ENCODE data around the gene WNT3A. TPM values are rescaled to one million over a fixed set of nuclear protein-coding genes. Genes with fewer than 3 reads are reported as not detected.

The WNT3A gene
- total RNA-seq, 2 experiments from 2014 or later, result not detected

DNA sequence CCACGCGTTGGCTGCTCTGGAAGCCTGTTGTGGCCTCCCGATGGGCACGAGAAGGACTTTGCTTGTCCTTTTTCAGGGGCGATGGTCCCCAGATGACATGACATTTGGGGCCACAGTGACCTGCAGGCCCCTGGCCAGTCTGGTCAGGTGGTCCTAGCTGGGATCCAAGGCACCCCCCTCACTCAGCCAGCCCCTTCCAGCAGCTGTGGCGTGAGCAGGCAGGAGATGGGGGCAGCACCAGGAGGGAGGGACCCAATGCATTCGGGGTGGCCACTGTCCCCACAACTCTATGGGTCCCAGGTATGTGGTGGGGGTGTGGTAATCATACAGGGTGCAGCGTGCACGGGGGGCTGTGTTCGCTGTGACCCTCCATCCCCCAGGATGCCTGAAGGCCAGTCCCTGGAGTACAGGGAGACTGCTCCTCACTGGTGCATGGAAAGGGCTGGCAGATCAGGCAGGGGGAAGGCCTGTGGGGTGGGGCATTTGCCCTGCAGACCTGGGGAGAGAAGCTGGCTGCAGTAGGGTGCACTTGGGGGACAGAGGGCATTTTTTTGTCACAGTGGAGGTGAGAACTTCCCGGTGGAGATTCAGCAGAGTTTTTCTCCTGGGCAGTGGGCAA lies 31.7 kb downstream of the WNT3A start:
- Mint-ChIP-seq H3K4me3 (no peak overlapping the region), H3K36me3 (no peaks in the 10 kb centered on the region), H3K27me3 (peaks cover 35% of the 10 kb centered on the region), H3K27ac (no peak overlapping the region), H3K9me3 (no peaks in the 10 kb centered on the region), H3K4me1 (no peaks in the 10 kb centered on the region)
- POLR2A ChIA-PET, result no interaction called here
- DNase-seq, result peak; percentile 18
- no peak for ATAC-seq (ENCODE audit: low read depth)

- Mint-ChIP-seq H3K4me1 (no peaks in the 10 kb centered on the region), H3K4me3 (no peak overlapping the region), H3K27me3 (peaks cover 38% of the 10 kb centered on the region), H3K27ac (no peak overlapping the region), H3K9me3 (no peaks in the 10 kb centered on the region), H3K36me3 (no peaks in the 10 kb centered on the region)
- DNase-seq (peak; percentile 19), ATAC-seq (ENCODE audit: low read depth) (no peak)
- POLR2A ChIA-PET, result no interaction called here
Observed at GRCh38 chr1:228039006-228039903, 32.5 kb downstream of the WNT3A start.

GRCh38 chr1:228039986-228040385 lies 33.2 kb downstream of the WNT3A start:
- no peaks in the 10 kb centered on the region for H3K4me1 Mint-ChIP-seq
- H3K4me3 Mint-ChIP-seq, result no peak overlapping the region
- no peaks in the 10 kb centered on the region for H3K36me3 Mint-ChIP-seq
- DNase-seq (peak; percentile 20), ATAC-seq (ENCODE audit: low read depth) (no peak)
- no peak overlapping the region for H3K27ac Mint-ChIP-seq
- H3K9me3 Mint-ChIP-seq, result no peaks in the 10 kb centered on the region
- POLR2A ChIA-PET, result no interaction called here
- H3K27me3 Mint-ChIP-seq, result peaks cover 35% of the 10 kb centered on the region

GRCh38 chr1:228041316-228041715 lies 34.5 kb downstream of the WNT3A start:
- Mint-ChIP-seq H3K27ac (no peak overlapping the region), H3K27me3 (peaks cover 32% of the 10 kb centered on the region), H3K9me3 (peaks cover 3% of the 10 kb centered on the region), H3K4me1 (no peaks in the 10 kb centered on the region), H3K4me3 (no peak overlapping the region), H3K36me3 (no peaks in the 10 kb centered on the region)
- ATAC-seq (ENCODE audit: low read depth), result no peak
- DNase-seq, result no peak
- POLR2A ChIA-PET, result no interaction called here

GRCh38 chr1:228042508-228042907 lies 35.7 kb downstream of the WNT3A start:
- H3K9me3 Mint-ChIP-seq, result peaks cover 5% of the 10 kb centered on the region
- POLR2A ChIA-PET, result no interaction called here
- ATAC-seq (ENCODE audit: low read depth) (no peak), DNase-seq (no peak)
- no peaks in the 10 kb centered on the region for H3K36me3 Mint-ChIP-seq
- no peak overlapping the region for H3K27ac Mint-ChIP-seq
- no peaks in the 10 kb centered on the region for H3K4me1 Mint-ChIP-seq
- H3K4me3 Mint-ChIP-seq, result no peak overlapping the region
- peaks cover 23% of the 10 kb centered on the region for H3K27me3 Mint-ChIP-seq

DNA sequence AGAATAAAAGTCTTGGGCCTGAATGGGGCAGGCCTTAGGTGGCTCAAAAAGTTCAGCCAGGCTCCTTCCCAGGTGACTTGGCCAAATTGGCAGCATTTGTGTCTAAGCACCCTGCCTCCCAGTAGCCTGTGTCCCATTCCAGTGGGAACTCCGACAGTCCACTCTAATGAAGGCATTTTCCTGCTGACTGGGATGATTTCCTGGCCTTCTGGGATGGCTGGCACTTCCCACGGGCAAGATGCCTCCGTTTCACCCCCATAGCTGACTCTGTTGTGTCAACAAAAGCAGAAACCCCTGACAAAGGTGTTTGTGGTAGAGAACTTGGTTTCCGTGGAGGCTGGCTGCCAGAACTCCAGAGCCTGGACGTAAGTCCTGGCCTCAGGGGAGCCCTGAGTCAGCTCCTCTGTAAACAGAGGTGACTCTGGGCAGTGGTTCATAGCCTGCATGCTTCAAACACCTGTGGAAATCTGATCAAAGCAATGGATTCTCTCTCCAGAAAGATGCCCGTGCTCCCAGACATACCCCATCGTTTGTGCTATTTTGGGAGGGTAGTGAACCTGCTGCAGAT lies 36.6 kb downstream of the WNT3A start:
- Mint-ChIP-seq H3K27me3 (peaks cover 20% of the 10 kb centered on the region), H3K27ac (no peak overlapping the region), H3K36me3 (no peaks in the 10 kb centered on the region), H3K9me3 (peaks cover 5% of the 10 kb centered on the region), H3K4me1 (no peaks in the 10 kb centered on the region), H3K4me3 (no peak overlapping the region)
- ATAC-seq (ENCODE audit: low read depth) (no peak), DNase-seq (no peak)
- POLR2A ChIA-PET, result interaction anchor here (0.7 kb wide), 1 partner anchor 1153 kb away, joined by 3 read pairs; no protein-coding TSS in a partner anchor

DNA sequence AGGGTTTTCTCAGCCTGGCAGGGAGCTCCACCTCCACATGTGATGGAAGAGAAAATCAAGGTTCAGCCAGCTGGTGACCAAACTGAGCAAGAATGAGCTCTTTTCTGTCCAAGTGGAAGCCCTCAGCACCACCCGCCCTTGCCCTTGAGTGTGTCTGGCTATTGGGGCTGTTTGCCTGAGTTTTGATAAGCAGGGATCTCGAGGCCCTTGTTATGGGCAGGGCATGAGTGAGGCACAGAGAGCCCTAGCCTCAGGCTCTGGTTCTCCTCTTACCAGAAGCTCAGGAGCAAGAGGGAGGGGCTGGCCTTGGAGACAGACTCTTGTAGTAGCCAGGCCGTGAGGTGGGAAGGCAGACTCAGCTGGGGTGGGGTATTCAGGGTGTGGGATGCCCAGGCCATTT lies 38.2 kb downstream of the WNT3A start:
- Mint-ChIP-seq H3K36me3 (no peaks in the 10 kb centered on the region), H3K4me1 (no peaks in the 10 kb centered on the region), H3K4me3 (no peak overlapping the region), H3K27me3 (peaks cover 13% of the 10 kb centered on the region), H3K9me3 (peaks cover 5% of the 10 kb centered on the region), H3K27ac (no peak overlapping the region)
- DNase-seq, result no peak
- ATAC-seq (ENCODE audit: low read depth), result no peak
- POLR2A ChIA-PET, result no interaction called here

DNA sequence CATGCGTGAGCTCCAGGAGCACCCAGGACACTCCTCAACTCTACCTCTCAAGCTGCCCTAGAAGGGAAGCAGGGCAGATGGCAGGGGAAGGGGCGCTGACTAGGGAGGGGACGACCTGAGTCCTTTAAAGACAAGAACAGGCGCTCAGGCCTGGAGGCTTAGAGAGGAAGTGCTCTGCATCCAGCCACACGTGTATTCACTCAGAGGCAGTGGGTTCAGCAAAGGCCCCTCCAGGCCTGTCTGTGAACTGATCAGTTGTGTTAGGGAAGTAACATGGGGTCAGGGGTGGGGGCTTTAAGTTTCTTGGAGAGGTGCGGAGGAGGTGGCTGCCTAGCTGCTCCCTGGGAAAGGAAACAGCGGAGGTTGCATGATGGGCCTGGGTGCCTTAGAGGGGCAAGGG lies 38.6 kb downstream of the WNT3A start:
- Mint-ChIP-seq H3K4me3 (no peak overlapping the region), H3K27me3 (peaks cover 11% of the 10 kb centered on the region), H3K4me1 (no peaks in the 10 kb centered on the region), H3K36me3 (no peaks in the 10 kb centered on the region), H3K9me3 (peaks cover 5% of the 10 kb centered on the region), H3K27ac (no peak overlapping the region)
- ATAC-seq (ENCODE audit: low read depth) (no peak), DNase-seq (no peak)
- POLR2A ChIA-PET, result no interaction called here

- no peaks in the 10 kb centered on the region for H3K4me1 Mint-ChIP-seq
- H3K4me3 Mint-ChIP-seq, result no peak overlapping the region
- ATAC-seq (ENCODE audit: low read depth) (no peak), DNase-seq (no peak)
- H3K36me3 Mint-ChIP-seq, result no peaks in the 10 kb centered on the region
- no peak overlapping the region for H3K27ac Mint-ChIP-seq
- POLR2A ChIA-PET, result no interaction called here
- H3K9me3 Mint-ChIP-seq, result peaks cover 5% of the 10 kb centered on the region
- H3K27me3 Mint-ChIP-seq, result peaks cover 10% of the 10 kb centered on the region
Observed at GRCh38 chr1:228045871-228046270, 39.1 kb downstream of the WNT3A start.

DNA sequence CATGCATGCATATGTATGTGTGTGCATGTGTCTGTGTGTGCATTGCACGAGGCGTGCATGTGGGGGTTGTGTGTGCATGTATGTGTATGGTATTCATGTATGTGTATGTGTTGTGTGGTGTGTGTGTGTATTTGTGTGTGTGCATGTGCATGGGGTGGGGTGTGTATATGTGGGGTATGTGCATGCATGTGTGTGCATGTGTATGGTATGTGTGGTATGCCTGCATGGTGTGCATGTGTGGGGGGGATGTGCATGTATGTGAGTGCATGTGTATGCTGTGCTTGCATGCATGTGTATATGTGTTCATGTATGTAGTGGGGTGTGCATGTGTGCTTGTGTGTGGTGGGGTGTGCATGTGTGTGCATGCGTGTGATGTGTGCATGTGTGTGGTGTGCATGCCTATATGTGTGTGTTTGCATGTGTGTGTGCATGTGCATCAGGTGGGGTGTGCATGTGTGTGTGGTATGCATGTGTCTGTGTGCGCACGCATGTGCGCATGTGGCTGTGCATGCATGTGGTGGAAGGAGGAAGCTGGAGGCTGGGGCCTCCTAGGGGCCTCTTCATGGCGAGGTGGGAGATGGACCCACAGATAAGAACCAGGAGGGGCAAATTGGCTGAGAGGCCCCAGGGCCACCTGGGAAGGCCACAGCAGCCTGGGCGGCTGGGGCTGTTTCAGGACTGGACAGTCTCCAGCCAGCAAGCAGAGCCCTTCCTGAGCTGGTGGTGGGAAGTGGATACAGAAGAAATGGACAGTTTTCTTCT lies 39.8 kb downstream of the WNT3A start:
- POLR2A ChIA-PET, result no interaction called here
- peaks cover 5% of the 10 kb centered on the region for H3K9me3 Mint-ChIP-seq
- DNase-seq (no peak), ATAC-seq (ENCODE audit: low read depth) (no peak)
- no peaks in the 10 kb centered on the region for H3K4me1 Mint-ChIP-seq
- no peak overlapping the region for H3K27ac Mint-ChIP-seq
- H3K36me3 Mint-ChIP-seq, result no peaks in the 10 kb centered on the region
- H3K4me3 Mint-ChIP-seq, result no peak overlapping the region
- peaks cover 11% of the 10 kb centered on the region for H3K27me3 Mint-ChIP-seq

GRCh38 chr1:228047183-228047466 lies 40.3 kb downstream of the WNT3A start:
- Mint-ChIP-seq H3K4me3 (no peak overlapping the region), H3K27ac (no peak overlapping the region), H3K9me3 (peaks cover 5% of the 10 kb centered on the region), H3K27me3 (peaks cover 11% of the 10 kb centered on the region), H3K4me1 (no peaks in the 10 kb centered on the region), H3K36me3 (no peaks in the 10 kb centered on the region)
- DNase-seq (no peak), ATAC-seq (ENCODE audit: low read depth) (no peak)
- POLR2A ChIA-PET, result no interaction called here

DNA sequence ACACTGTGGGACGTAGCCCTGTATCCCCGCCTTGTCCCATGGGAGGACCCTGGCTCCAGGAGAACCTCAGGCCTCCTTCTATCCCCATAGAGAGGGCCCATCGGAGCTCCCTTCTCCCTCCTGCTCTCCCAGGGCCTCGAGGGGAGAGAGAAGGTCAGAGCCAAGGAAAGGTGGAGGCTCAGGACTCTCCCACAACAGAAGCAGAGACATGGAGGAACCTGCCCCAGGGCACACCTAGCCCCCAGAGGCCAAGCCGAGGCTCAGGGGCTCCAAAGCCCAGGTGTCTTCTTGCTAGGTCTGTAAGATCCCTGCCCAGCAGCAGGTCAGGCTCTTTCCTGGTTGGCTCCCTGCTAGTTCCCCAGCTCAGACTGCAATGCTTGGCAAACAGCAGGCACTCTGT lies 41.3 kb downstream of the WNT3A start:
- Mint-ChIP-seq H3K4me3 (no peak overlapping the region), H3K4me1 (no peaks in the 10 kb centered on the region), H3K9me3 (peaks cover 5% of the 10 kb centered on the region), H3K36me3 (no peaks in the 10 kb centered on the region), H3K27ac (no peak overlapping the region), H3K27me3 (peaks cover 14% of the 10 kb centered on the region)
- ATAC-seq (ENCODE audit: low read depth) (no peak), DNase-seq (no peak)
- POLR2A ChIA-PET, result no interaction called here

GRCh38 chr1:228048659-228049298 lies 42.0 kb downstream of the WNT3A start:
- POLR2A ChIA-PET, result no interaction called here
- no peaks in the 10 kb centered on the region for H3K36me3 Mint-ChIP-seq
- DNase-seq (no peak), ATAC-seq (ENCODE audit: low read depth) (no peak)
- H3K4me1 Mint-ChIP-seq, result no peaks in the 10 kb centered on the region
- peaks cover 5% of the 10 kb centered on the region for H3K9me3 Mint-ChIP-seq
- no peak overlapping the region for H3K4me3 Mint-ChIP-seq
- H3K27ac Mint-ChIP-seq, result no peak overlapping the region
- H3K27me3 Mint-ChIP-seq, result peaks cover 18% of the 10 kb centered on the region
